GM21528 (cell line): ENCODE data around the gene EIF3F.

Experiments
- ATAC-seq: cut with Tn5 transposase; IDR thresholded peaks from one replicate; pipeline ENCODE4 v1.9.1; 2021; ENCODE audit warnings: mild to moderate bottlenecking, moderate library complexity; ENCODE audit not compliant: unreplicated experiment, low FRiP score

The EIF3F gene

GRCh38 chr11:7986768-7987559 lies at the start of gene EIF3F:
Gene EIF3F (plus strand): TSS chr11:7987337. CDS start chr11:7987353, 16 bp downstream.
- peak; percentile 97 for ATAC-seq

GRCh38 chr11:7941146-7941545 lies 46.0 kb upstream of the EIF3F start:
- no peak for ATAC-seq

GRCh38 chr11:7941608-7942007 lies 45.5 kb upstream of the EIF3F start, which contains the start of gene OR10A3:
Gene OR10A3 (minus strand): TSS chr11:7941708. CDS start chr11:7939520, 2,188 bp downstream.
- no peak for ATAC-seq

GRCh38 chr11:7944123-7944522 lies 43.0 kb upstream of the EIF3F start:
- ATAC-seq, result no peak

- no peak for ATAC-seq
Observed at GRCh38 chr11:7949934-7950333, 37.2 kb upstream of the EIF3F start.

GRCh38 chr11:7955191-7955590 lies 31.9 kb upstream of the EIF3F start:
- ATAC-seq, result no peak

GRCh38 chr11:7964261-7964660 lies 22.9 kb upstream of the EIF3F start:
- ATAC-seq, result no peak

- ATAC-seq, result no peak
Observed at GRCh38 chr11:7964873-7965272, 22.3 kb upstream of the EIF3F start.

GRCh38 chr11:7965386-7965785 lies 21.8 kb upstream of the EIF3F start, which contains the start of gene NLRP10:
Gene NLRP10 (minus strand): TSS chr11:7965447. CDS start chr11:7963495, 1,952 bp downstream.
- no peak for ATAC-seq

GRCh38 chr11:7967097-7967496 lies 20.0 kb upstream of the EIF3F start:
- no peak for ATAC-seq

- no peak for ATAC-seq
Observed at GRCh38 chr11:7967826-7968225, 19.3 kb upstream of the EIF3F start.

GRCh38 chr11:7968686-7969085 lies 18.5 kb upstream of the EIF3F start:
- no peak for ATAC-seq

- ATAC-seq, result no peak
Observed at GRCh38 chr11:7969756-7970646, 17.1 kb upstream of the EIF3F start.

GRCh38 chr11:7971846-7972245 lies 15.3 kb upstream of the EIF3F start:
- ATAC-seq, result no peak

- no peak for ATAC-seq
Observed at GRCh38 chr11:7973011-7973410, 14.1 kb upstream of the EIF3F start.

- ATAC-seq, result no peak
Observed at GRCh38 chr11:7974668-7975067, 12.5 kb upstream of the EIF3F start.

GRCh38 chr11:7977232-7977917 lies 9.8 kb upstream of the EIF3F start:
- no peak for ATAC-seq

GRCh38 chr11:7981619-7982157 lies 5.4 kb upstream of the EIF3F start:
- no peak for ATAC-seq

GRCh38 chr11:7982582-7983119 lies 4.5 kb upstream of the EIF3F start:
- ATAC-seq, result no peak
